Neural crest cell (in vitro differentiated cells): ENCODE data around the gene MYRFL. TPM values are rescaled to one million over a fixed set of nuclear protein-coding genes. Genes with fewer than 3 reads are reported as not detected.
"Not testable (repeated sequence)": the region's sequence is repeated elsewhere in the genome, so short reads cannot be mapped to it uniquely, and the experiment has no call there.

Source experiments
- DNase-seq: peaks from one replicate; pipeline ENCODE4 v3.0.0; 2021; ENCODE audit warnings: low read depth, mixed read lengths, low spot score
- H3K27ac Mint-ChIP-seq: one replicate; pipeline ENCODE4 v1.8.0; 2021; ENCODE audit warnings: mild to moderate bottlenecking, mixed read lengths; ENCODE audit not compliant: unreplicated experiment
- H3K27me3 Mint-ChIP-seq: 2 replicates; pipeline ENCODE4 v1.8.0; 2021; ENCODE audit warnings: low read depth, mild to moderate bottlenecking, mixed read lengths
- H3K36me3 Mint-ChIP-seq: 2 replicates; pipeline ENCODE4 v1.8.0; 2021; ENCODE audit warnings: low read depth, mild to moderate bottlenecking, mixed read lengths
- H3K4me1 Mint-ChIP-seq: 2 replicates; pipeline ENCODE4 v1.8.0; 2021; ENCODE audit warnings: mixed read lengths
- H3K4me3 Mint-ChIP-seq: one replicate; pipeline ENCODE4 v1.8.0; 2021; ENCODE audit warnings: mild to moderate bottlenecking, mixed read lengths
- H3K9me3 Mint-ChIP-seq: 2 replicates; pipeline ENCODE4 v1.8.0; 2021; ENCODE audit warnings: mixed read lengths
- total RNA-seq: library from RNA; stranded (reverse); gene quantifications from 2 replicates; pipeline ENCODE4 v1.2.1, GENCODE V29; 2021
- TF ChIP-seq, protein P1 (sequence below): fragments of 200-600 bp; sonication (generic); conservative IDR thresholded peaks from 2 replicates; pipeline ENCODE4 v1.5.0; 2021; ENCODE audit warnings: antibody characterized with exemption, mild to moderate bottlenecking

Gene MYRFL
- total RNA-seq, 1 donor from 2014 or later, result 0.42 TPM

DNA sequence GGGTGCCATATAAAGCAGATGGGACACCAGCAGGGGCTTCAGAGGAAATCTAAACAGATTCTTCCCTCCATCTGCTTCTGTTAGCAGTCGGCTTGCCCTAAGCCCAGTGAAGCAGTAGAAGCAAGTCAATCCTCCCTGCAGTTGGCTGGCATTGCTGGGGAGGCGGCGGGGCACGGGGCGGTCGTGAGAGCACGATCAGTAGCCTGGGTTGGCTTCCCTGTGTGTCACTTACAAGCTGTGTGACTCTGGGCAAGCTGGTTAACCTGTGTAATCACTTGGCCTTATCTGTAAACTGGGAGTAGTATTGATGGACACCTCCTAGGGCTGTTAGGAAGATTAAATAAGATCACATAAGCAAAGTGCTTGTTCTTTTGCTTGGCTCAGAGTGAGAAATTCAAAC, 19.4 kb downstream of the MYRFL start:
- H3K4me3 Mint-ChIP-seq, result no peak overlapping the region
- no peak overlapping the region for H3K27ac Mint-ChIP-seq
- H3K9me3 Mint-ChIP-seq, result peaks cover 3% of the 10 kb centered on the region
- TF ChIP-seq, protein P1, sequence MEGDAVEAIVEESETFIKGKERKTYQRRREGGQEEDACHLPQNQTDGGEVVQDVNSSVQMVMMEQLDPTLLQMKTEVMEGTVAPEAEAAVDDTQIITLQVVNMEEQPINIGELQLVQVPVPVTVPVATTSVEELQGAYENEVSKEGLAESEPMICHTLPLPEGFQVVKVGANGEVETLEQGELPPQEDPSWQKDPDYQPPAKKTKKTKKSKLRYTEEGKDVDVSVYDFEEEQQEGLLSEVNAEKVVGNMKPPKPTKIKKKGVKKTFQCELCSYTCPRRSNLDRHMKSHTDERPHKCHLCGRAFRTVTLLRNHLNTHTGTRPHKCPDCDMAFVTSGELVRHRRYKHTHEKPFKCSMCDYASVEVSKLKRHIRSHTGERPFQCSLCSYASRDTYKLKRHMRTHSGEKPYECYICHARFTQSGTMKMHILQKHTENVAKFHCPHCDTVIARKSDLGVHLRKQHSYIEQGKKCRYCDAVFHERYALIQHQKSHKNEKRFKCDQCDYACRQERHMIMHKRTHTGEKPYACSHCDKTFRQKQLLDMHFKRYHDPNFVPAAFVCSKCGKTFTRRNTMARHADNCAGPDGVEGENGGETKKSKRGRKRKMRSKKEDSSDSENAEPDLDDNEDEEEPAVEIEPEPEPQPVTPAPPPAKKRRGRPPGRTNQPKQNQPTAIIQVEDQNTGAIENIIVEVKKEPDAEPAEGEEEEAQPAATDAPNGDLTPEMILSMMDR, result no peak
- H3K27me3 Mint-ChIP-seq, result no peaks in the 10 kb centered on the region
- DNase-seq, result no peak
- peaks cover 3% of the 10 kb centered on the region for H3K36me3 Mint-ChIP-seq
- H3K4me1 Mint-ChIP-seq, result peaks cover 9% of the 10 kb centered on the region

DNA sequence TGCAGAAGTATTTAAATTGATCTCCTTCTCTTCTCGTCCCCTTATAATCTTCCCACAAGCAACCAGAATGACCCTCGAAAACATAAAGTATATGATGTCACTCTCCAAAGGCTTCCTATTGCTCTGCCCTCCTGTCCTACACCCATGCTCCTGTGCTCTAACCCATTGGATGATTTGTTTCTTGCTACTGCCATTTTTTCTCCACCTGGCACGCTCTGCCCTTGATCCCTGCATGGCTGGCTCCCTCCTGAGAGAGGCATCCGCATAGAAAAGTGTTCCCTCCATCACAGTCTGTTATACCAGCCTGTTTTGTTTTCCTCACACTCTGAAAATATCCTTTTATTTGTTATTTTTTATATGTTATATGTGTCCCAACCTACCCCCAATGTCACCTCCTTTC, 19.8 kb downstream of the MYRFL start:
- Mint-ChIP-seq H3K4me3 (no peak overlapping the region), H3K27me3 (no peaks in the 10 kb centered on the region), H3K9me3 (peaks cover 5% of the 10 kb centered on the region), H3K27ac (no peak overlapping the region), H3K4me1 (peaks cover 9% of the 10 kb centered on the region), H3K36me3 (peaks cover 3% of the 10 kb centered on the region)
- TF ChIP-seq, protein P1, result no peak
- DNase-seq, result no peak

DNA sequence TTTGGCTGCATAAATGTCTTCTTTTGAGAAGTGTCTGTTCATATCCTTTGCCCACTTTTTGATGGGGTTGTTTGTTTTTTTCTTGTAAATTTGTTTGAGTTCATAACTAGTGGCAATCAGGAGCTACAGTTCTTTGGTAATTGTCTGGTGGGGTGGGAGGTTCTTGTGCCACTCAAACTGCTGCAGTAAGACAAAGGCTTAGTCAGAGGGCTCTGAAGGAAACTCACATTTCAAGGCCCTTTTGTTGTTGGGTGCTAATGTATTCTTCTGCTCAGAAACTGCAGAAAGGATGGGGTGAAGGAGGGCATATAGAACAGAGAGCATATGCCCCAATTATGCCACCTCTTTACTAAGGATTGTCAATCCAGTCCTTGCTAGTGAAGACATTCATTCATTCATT, 21.9 kb downstream of the MYRFL start:
- TF ChIP-seq, protein P1, result no peak
- H3K4me1 Mint-ChIP-seq, result peaks cover 9% of the 10 kb centered on the region
- H3K27ac Mint-ChIP-seq, result peak overlapping the region; percentile 20
- peaks cover 11% of the 10 kb centered on the region for H3K9me3 Mint-ChIP-seq
- no peaks in the 10 kb centered on the region for H3K27me3 Mint-ChIP-seq
- no peak overlapping the region for H3K4me3 Mint-ChIP-seq
- H3K36me3 Mint-ChIP-seq, result peaks cover 3% of the 10 kb centered on the region
- DNase-seq, result no peak

DNA sequence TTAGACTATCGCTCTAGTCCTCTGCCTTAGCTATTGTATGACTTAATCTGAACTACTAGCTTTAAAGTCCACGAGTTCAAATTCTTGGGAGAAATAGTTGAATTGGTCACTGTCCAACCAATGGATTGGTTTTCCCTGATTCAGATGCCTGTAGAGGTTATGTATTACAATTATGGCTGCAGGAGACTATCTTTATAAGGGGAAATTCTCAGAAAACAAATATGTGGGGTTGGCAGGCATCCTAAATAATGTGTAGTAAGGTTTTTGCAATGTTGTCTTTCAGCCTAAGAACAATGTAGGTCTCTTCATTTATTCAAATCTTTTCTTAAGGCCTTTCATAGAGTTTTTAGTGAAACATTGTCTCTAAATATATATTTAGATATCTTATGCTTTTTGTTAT, 26.9 kb downstream of the MYRFL start:
- no peak for DNase-seq
- TF ChIP-seq, protein P1, result no peak
- Mint-ChIP-seq H3K9me3 (peaks cover 14% of the 10 kb centered on the region), H3K36me3 (peaks cover 7% of the 10 kb centered on the region), H3K27ac (no peak overlapping the region), H3K4me1 (peaks cover 7% of the 10 kb centered on the region), H3K4me3 (no peak overlapping the region), H3K27me3 (no peaks in the 10 kb centered on the region)

DNA sequence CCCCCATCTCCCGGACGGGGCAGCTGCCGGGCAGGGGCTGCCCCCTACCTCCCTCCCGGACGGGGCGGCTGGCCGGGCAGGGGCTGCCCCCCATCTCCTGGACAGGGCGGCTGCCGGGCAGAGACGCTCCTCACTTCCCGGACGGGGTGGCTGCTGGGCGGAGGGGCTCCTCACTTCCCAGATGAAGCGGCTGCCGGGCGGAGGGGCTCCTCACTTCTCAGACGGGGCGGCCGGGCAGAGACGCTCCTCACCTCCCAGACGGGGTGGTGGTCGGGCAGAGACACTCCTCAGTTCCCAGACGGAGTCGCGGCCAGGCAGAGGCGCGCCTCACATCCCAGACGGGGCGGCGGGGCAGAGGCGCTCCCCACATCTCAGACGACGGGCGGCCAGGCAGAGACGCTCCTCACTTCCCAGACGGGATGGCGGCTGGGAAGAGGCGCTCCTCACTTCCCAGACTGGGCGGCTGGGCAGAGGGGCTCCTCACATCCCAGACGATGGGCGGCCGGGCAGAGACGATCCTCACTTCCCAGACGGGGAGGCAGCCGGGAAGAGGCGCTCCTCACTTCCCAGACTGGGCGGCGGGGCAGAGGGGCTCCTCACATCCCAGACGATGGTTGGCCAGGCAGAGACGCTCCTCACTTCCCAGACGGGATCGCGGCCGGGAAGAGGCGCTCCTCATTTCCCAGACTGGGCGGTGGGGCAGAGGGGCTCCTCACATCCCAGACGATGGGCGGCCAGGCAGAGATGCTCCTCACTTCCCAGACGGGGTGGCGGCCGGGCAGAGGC, 28.3 kb downstream of the MYRFL start:
- H3K27me3 Mint-ChIP-seq, H3K4me1 Mint-ChIP-seq, H3K36me3 Mint-ChIP-seq, H3K27ac Mint-ChIP-seq, H3K4me3 Mint-ChIP-seq, DNase-seq: not testable (repeated sequence)
- peaks cover 13% of the 10 kb centered on the region for H3K9me3 Mint-ChIP-seq

DNA sequence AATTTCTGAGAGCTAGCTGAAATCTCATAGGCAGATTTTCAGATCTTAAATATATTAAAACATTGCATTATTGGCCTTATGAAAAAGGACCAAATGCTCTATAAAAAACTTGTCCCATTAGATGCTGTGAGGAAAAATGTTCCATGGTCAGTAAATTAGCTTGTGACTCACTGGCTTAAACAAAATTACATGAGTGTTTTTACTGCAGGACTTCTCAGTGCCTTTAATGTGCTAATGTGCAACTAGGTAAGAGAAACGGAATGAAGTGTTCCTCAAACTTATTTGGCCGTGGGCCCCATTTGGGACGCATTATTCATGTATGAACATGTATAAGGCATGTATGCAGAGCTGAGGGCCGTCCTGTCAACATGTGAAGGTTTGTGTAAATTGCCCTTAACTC, 41.7 kb downstream of the MYRFL start:
- H3K9me3 Mint-ChIP-seq, result no peaks in the 10 kb centered on the region
- H3K4me1 Mint-ChIP-seq, result no peaks in the 10 kb centered on the region
- TF ChIP-seq, protein P1, result no peak
- no peak for DNase-seq
- H3K27me3 Mint-ChIP-seq, result no peaks in the 10 kb centered on the region
- no peak overlapping the region for H3K27ac Mint-ChIP-seq
- H3K4me3 Mint-ChIP-seq, result no peak overlapping the region
- no peaks in the 10 kb centered on the region for H3K36me3 Mint-ChIP-seq
